ENCODE measurements around the gene SLC16A6.
"Not testable (repeated sequence)": the region's sequence is repeated elsewhere in the genome, so short reads cannot be mapped to it uniquely, and the experiment has no call there.

The SLC16A6 gene

DNA sequence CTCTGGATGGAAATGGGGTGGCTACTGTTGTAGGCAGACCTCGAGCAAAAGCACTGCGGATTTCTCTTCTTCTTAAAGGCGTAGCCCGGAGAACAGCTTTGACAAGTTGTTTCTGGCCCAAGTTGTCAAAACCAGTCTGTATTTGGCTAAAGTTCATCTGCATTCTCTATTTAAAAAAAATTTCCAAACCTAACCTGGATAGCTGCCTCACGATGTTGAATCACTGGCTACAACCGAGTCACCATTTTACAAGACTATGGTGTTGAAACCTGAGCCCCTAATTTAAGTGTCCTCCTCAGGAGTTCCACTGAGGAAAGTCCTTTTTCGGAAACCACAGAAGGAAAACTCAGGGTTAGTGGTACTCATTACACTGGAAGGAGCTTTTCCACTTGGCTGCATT, 1.5 kb downstream of the SLC16A6 start:
- H3K9me3 ChIP-seq (ENCODE audit: control insufficient read depth in 2 of 2, low read length in 2 of 2) = no peaks in the 10 kb centered on the region
- peaks cover 21% of the 10 kb centered on the region for H3K4me1 ChIP-seq (ENCODE audit: control insufficient read depth, insufficient read depth, low read length)
- H3K4me3 ChIP-seq (ENCODE audit: low read length in 2 of 2) = no peak overlapping the region
- no peak overlapping the region for H3K27ac ChIP-seq (ENCODE audit: low read length)
- H3K27me3 ChIP-seq (ENCODE audit: control insufficient read depth in 1 of 2, insufficient read depth in 2 of 2, low read length in 2 of 2) = peaks cover 30 to 45% of the 10 kb centered on the region in 2 donors
- H3K36me3 ChIP-seq (ENCODE audit: control insufficient read depth in 2 of 2, insufficient read depth in 2 of 2, low read length in 2 of 2) = no peaks in the 10 kb centered on the region
- no peak overlapping the region for H3K9ac ChIP-seq (ENCODE audit: low read length in 2 of 2)

DNA sequence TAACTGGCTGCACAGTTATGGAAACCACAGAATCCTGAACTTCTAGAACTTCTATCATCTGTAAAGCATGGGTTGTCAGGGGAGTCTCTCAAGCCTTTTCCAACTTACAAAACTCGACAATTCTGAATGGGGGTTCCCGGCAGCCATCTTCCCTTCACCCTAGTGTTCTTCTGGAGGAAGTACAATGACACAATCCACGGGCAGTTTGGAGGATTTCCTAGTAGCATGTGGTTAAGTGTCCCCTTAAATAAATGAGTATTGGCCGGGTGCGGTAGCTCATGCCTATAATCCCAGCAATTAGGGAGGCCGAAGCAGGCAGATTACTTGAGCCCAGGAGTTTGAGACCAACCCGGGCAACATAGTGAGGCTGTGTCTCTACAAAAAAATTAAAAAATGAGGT, 2.1 kb downstream of the SLC16A6 start:
- Histone ChIP-seq H3K36me3 (ENCODE audit: control insufficient read depth in 2 of 2, insufficient read depth in 2 of 2, low read length in 2 of 2) (no peaks in the 10 kb centered on the region), H3K9ac (ENCODE audit: low read length in 2 of 2) (no peak overlapping the region), H3K27me3 (ENCODE audit: control insufficient read depth in 1 of 2, insufficient read depth in 2 of 2, low read length in 2 of 2) (peaks cover 23 to 38% of the 10 kb centered on the region in 2 donors), H3K4me3 (ENCODE audit: low read length in 2 of 2) (no peak overlapping the region), H3K9me3 (ENCODE audit: control insufficient read depth in 2 of 2, low read length in 2 of 2) (no peaks in the 10 kb centered on the region), H3K4me1 (ENCODE audit: control insufficient read depth, insufficient read depth, low read length) (peaks cover 21% of the 10 kb centered on the region), H3K27ac (ENCODE audit: low read length) (no peak overlapping the region)

DNA sequence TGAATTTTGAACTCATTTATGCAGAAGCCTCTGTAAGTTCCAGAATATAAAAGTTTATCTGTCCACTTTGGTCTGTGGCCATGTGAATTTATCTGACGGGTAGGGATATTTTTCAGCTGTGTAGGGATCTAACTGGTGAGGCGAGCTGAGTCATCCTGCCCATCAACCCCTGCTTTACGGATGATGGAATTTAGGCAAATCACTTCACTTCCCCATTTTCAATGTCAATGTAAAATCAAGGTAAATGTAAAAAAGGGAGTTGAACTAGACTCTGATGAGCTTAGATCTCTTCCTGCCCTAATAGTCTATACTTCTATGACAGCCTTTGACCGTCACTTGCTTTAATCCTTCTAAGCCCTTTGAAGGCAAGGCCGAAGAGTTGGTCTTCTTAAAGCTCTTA, 2.6 kb downstream of the SLC16A6 start:
- H3K9ac ChIP-seq (ENCODE audit: low read length in 2 of 2) = no peak overlapping the region
- H3K36me3 ChIP-seq (ENCODE audit: control insufficient read depth in 2 of 2, insufficient read depth in 2 of 2, low read length in 2 of 2) = no peaks in the 10 kb centered on the region
- H3K9me3 ChIP-seq (ENCODE audit: control insufficient read depth in 2 of 2, low read length in 2 of 2) = no peaks in the 10 kb centered on the region
- H3K4me3 ChIP-seq (ENCODE audit: low read length in 2 of 2) = no peak overlapping the region
- peaks cover 19 to 34% of the 10 kb centered on the region in 2 donors for H3K27me3 ChIP-seq (ENCODE audit: control insufficient read depth in 1 of 2, insufficient read depth in 2 of 2, low read length in 2 of 2)
- H3K27ac ChIP-seq (ENCODE audit: low read length) = no peak overlapping the region
- peaks cover 21% of the 10 kb centered on the region for H3K4me1 ChIP-seq (ENCODE audit: control insufficient read depth, insufficient read depth, low read length)

DNA sequence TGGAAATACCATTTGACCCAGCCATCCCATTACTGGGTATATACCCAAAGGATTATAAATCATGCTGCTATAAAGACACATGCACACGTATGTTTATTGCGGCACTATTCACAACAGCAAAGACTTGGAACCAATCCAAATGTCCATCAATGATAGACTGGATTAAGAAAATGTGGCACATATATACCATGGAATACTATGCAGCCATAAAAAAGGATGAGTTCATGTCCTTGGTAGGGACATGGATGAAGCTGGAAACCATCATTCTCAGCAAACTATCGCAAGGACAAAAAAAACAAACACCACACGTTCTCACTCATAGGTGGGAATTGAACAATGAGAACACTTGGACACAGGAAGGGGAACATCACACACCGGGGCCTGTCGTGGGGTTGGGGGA, 9.0 kb downstream of the SLC16A6 start:
- not testable (repeated sequence) for H3K36me3 ChIP-seq (ENCODE audit: control insufficient read depth in 2 of 2, insufficient read depth in 2 of 2, low read length in 2 of 2); H3K9ac ChIP-seq (ENCODE audit: low read length in 2 of 2); H3K27me3 ChIP-seq (ENCODE audit: control insufficient read depth in 1 of 2, insufficient read depth in 2 of 2, low read length in 2 of 2); H3K9me3 ChIP-seq (ENCODE audit: control insufficient read depth in 2 of 2, low read length in 2 of 2); H3K27ac ChIP-seq (ENCODE audit: low read length); H3K4me1 ChIP-seq (ENCODE audit: control insufficient read depth, insufficient read depth, low read length); H3K4me3 ChIP-seq (ENCODE audit: low read length in 2 of 2)

DNA sequence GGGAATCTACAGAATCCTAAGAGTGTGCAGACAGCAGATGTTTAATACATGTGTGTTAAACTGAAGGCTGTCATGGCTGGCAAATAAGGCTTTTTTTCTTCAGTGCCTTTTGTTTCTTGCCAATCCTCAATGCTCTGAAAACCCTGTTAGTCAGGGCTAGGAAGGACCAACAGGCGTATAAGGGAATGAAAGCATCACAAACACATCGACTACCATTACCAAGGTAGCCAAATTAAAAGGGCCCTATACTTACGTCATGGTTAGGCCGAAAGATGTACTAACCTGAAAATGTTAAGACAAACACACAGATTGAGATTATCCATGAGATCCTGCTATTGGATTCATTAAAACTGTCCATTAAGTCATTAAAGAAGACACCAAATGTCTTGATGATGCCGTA, 13.1 kb downstream of the SLC16A6 start:
- H3K4me1 ChIP-seq (ENCODE audit: control insufficient read depth, insufficient read depth, low read length) = no peaks in the 10 kb centered on the region
- no peak overlapping the region for H3K4me3 ChIP-seq (ENCODE audit: low read length in 2 of 2)
- peaks cover 0 to 7% of the 10 kb centered on the region in 2 donors for H3K9me3 ChIP-seq (ENCODE audit: control insufficient read depth in 2 of 2, low read length in 2 of 2)
- no peak overlapping the region for H3K27ac ChIP-seq (ENCODE audit: low read length)
- no peaks in the 10 kb centered on the region for H3K27me3 ChIP-seq (ENCODE audit: control insufficient read depth in 1 of 2, insufficient read depth in 2 of 2, low read length in 2 of 2)
- H3K36me3 ChIP-seq (ENCODE audit: control insufficient read depth in 2 of 2, insufficient read depth in 2 of 2, low read length in 2 of 2) = no peaks in the 10 kb centered on the region
- H3K9ac ChIP-seq (ENCODE audit: low read length in 2 of 2) = no peak overlapping the region

DNA sequence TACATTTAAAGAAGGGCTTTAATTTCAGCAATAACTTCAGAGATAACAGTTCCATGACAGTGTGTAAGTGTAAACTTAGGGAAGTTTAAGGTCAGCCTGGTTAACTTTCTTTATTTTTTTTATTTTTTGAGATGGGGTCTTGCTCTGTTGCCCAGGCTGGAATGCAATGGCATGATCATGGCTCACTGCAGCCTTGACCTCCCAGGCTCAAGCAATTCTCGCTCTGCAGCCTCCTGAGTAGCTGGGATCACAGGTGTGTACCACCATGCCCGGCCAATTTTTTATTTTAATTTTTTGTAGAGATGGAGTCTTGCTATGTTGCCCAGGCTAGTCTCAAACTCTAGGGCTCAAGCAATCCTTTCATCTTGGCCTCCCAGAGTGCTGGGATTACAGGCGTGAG, 14.6 kb downstream of the SLC16A6 start:
- H3K9me3 ChIP-seq (ENCODE audit: control insufficient read depth in 2 of 2, low read length in 2 of 2); H3K4me3 ChIP-seq (ENCODE audit: low read length in 2 of 2); H3K27ac ChIP-seq (ENCODE audit: low read length); H3K36me3 ChIP-seq (ENCODE audit: control insufficient read depth in 2 of 2, insufficient read depth in 2 of 2, low read length in 2 of 2); H3K4me1 ChIP-seq (ENCODE audit: control insufficient read depth, insufficient read depth, low read length); H3K9ac ChIP-seq (ENCODE audit: low read length in 2 of 2); H3K27me3 ChIP-seq (ENCODE audit: control insufficient read depth in 1 of 2, insufficient read depth in 2 of 2, low read length in 2 of 2): not testable (repeated sequence)

DNA sequence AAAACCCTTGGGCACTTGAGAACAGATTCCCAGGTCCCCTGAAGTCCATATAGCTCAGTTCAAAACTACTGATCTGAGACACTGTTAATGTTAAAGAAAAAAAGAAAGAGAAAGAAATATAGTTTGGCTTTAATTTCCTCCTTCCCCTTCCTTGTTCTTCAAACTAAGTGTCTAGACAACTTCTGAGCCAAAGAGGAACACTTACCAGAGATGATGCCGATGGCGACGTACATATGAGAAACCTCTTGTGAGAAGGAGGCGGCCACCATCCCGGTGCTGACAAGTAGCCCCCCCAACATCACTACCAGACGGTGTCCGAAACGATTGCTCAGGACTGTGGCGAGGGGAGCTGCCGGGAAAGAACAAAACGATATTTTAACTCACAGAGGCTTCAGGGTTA, 17.2 kb downstream of the SLC16A6 start:
- Histone ChIP-seq H3K27me3 (ENCODE audit: control insufficient read depth in 1 of 2, insufficient read depth in 2 of 2, low read length in 2 of 2) (no peaks in the 10 kb centered on the region), H3K4me3 (ENCODE audit: low read length in 2 of 2) (no peak overlapping the region), H3K9me3 (ENCODE audit: control insufficient read depth in 2 of 2, low read length in 2 of 2) (peaks cover 0 to 7% of the 10 kb centered on the region in 2 donors), H3K36me3 (ENCODE audit: control insufficient read depth in 2 of 2, insufficient read depth in 2 of 2, low read length in 2 of 2) (no peaks in the 10 kb centered on the region), H3K27ac (ENCODE audit: low read length) (no peak overlapping the region), H3K4me1 (ENCODE audit: control insufficient read depth, insufficient read depth, low read length) (no peaks in the 10 kb centered on the region), H3K9ac (ENCODE audit: low read length in 2 of 2) (no peak overlapping the region)

DNA sequence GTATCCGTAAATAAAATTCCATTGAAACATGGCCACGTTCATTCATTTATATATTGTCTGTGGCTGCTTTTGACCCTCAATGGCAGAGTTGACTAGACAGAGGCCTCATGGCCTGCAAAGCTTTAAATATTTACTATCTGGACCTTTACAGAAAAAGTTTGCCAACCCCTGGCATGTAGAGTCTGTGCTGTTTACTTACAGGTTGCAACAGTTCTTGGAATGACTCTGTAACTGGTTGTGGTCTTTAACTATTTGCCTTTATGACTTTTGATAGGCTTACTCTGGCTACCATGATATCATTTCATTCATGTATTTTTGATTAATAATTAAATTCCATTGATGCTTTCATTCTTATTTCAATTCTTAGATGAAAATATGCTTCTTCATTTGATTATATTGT, 25.1 kb downstream of the SLC16A6 start:
- not testable (repeated sequence) for H3K4me1 ChIP-seq (ENCODE audit: control insufficient read depth, insufficient read depth, low read length); H3K27ac ChIP-seq (ENCODE audit: low read length); H3K36me3 ChIP-seq (ENCODE audit: control insufficient read depth in 2 of 2, insufficient read depth in 2 of 2, low read length in 2 of 2); H3K4me3 ChIP-seq (ENCODE audit: low read length in 2 of 2); H3K27me3 ChIP-seq (ENCODE audit: control insufficient read depth in 1 of 2, insufficient read depth in 2 of 2, low read length in 2 of 2); H3K9me3 ChIP-seq (ENCODE audit: control insufficient read depth in 2 of 2, low read length in 2 of 2); H3K9ac ChIP-seq (ENCODE audit: low read length in 2 of 2)

DNA sequence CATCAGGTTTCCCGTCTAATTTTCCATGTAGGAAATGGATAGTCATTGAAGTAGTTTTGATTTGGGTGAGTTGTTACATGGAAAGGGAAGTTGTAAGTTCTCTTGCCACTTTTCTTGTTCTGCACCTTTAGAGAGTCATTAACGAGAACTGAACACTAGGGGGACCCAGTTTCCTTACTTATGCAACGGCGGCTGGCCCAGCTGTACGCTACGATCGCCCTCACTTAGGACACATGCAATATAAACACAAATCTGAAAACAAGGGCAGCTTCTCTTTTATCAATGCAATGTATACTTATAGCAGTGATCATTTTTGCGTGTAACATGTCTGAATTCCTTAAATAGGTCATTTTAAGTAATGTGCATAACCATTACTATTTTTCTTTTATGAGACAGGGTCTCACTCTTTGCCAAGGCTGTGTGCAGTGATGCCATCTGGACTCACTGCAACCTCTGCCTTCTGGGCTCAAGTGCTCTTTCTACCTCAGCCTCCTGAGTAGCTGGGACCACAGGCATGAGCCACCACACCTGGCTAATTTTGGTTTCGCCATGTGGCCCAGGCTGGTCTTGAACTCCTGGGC, 27.7 kb downstream of the SLC16A6 start:
- not testable (repeated sequence) for H3K36me3 ChIP-seq (ENCODE audit: control insufficient read depth in 2 of 2, insufficient read depth in 2 of 2, low read length in 2 of 2); H3K9ac ChIP-seq (ENCODE audit: low read length in 2 of 2); H3K27ac ChIP-seq (ENCODE audit: low read length); H3K9me3 ChIP-seq (ENCODE audit: control insufficient read depth in 2 of 2, low read length in 2 of 2); H3K4me1 ChIP-seq (ENCODE audit: control insufficient read depth, insufficient read depth, low read length); H3K27me3 ChIP-seq (ENCODE audit: control insufficient read depth in 1 of 2, insufficient read depth in 2 of 2, low read length in 2 of 2)
- H3K4me3 ChIP-seq (ENCODE audit: low read length in 2 of 2) = peak overlapping the region; percentile 7 to 35

DNA sequence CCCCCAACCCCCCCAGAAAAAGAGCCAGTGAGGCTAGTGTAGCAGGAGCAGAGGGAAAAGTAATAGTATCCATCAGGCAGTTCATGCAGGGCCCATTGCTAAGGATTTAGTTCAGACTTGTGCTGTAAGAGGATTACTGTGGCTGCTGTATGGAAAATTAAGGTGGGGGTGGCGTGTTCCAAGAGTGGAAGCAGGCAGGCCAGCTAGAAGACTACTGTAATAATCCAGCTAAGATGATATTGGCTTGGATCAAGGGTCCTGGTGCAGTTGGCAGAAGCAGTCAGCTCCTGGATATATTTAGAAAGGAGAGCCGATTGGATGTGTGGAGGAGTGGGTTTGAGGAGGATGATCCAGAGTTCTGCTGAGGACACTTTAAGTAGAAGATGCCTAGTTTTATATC, 28.5 kb downstream of the SLC16A6 start:
- H3K27ac ChIP-seq (ENCODE audit: low read length); H3K4me1 ChIP-seq (ENCODE audit: control insufficient read depth, insufficient read depth, low read length); H3K9me3 ChIP-seq (ENCODE audit: control insufficient read depth in 2 of 2, low read length in 2 of 2); H3K36me3 ChIP-seq (ENCODE audit: control insufficient read depth in 2 of 2, insufficient read depth in 2 of 2, low read length in 2 of 2); H3K4me3 ChIP-seq (ENCODE audit: low read length in 2 of 2); H3K9ac ChIP-seq (ENCODE audit: low read length in 2 of 2); H3K27me3 ChIP-seq (ENCODE audit: control insufficient read depth in 1 of 2, insufficient read depth in 2 of 2, low read length in 2 of 2): not testable (repeated sequence)

DNA sequence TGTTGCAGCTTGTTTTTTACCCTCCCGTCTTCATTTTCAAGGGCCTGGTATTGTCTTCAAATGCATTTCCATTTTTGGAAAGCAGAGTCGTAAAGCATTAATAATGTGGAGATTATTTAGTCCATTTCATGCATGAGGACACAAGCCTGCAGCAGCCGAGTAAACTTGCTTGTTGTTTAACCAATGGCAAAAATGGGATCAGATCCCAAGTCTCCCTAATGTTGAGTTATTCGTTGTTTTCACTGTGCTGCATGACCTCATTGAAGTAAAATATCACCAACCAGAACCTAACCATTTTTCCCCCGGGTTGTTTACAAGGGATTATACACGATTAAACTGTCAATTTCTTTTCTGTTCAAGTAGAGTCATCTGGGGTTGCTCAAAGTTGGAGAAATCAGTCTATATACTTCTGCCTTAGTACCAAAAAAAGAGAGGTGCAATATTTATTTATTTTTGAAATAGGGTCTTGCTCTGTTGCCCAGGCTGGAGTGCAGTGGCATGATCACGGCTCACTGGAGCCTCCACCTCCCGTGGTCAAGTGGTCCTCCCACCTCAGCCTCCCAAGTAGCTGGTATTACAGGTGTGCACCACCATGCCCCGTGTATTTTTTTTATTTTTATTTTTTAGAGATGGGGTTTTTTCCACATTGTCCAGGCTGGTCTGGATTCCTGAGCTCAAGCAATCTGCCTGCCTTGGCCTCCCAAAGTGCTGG, 30.7 kb downstream of the SLC16A6 start:
- Histone ChIP-seq H3K4me3 (ENCODE audit: low read length in 2 of 2) (no peak overlapping the region), H3K27ac (ENCODE audit: low read length) (no peak overlapping the region), H3K4me1 (ENCODE audit: control insufficient read depth, insufficient read depth, low read length) (no peaks in the 10 kb centered on the region), H3K36me3 (ENCODE audit: control insufficient read depth in 2 of 2, insufficient read depth in 2 of 2, low read length in 2 of 2) (peaks cover 10% of the 10 kb centered on the region in 2 donors), H3K9me3 (ENCODE audit: control insufficient read depth in 2 of 2, low read length in 2 of 2) (no peaks in the 10 kb centered on the region), H3K9ac (ENCODE audit: low read length in 2 of 2) (no peak overlapping the region), H3K27me3 (ENCODE audit: control insufficient read depth in 1 of 2, insufficient read depth in 2 of 2, low read length in 2 of 2) (no peaks in the 10 kb centered on the region)

Measured in stomach smooth muscle (tissue), 2 donors.